ENCODE measurements around the gene ABR. TPM values are rescaled to one million over a fixed set of nuclear protein-coding genes. Genes with fewer than 3 reads are reported as not detected.
A peak's percentile ranks its signal among the peaks of the same experiment; 100 is the strongest.

Gene ABR
- total and polyA plus RNA-seq, 12 donors: 5.3 to 152 (median 105) TPM

GRCh38 chr17:1096215-1096614 is 83.6 kb downstream of the ABR start:
- DNase-seq: no peak
- WGBS, 4 donors: 56 to 72% (median 63%) methylated on average over 6 to 9 of the region's 9 CpGs
- Histone ChIP-seq H3K27me3 (no peaks in the 10 kb centered on the region), H3K27ac (peak overlapping the region in 4 of 5 donors; percentile 13 to 88 (median 60)), H3K36me3 (replicated peaks in 1 of 2) (peaks cover 0 to 18% of the 10 kb centered on the region in 2 donors), H3K4me1 (replicated peaks in 1 of 2) (peaks cover 0 to 5% of the 10 kb centered on the region in 2 donors), H3K4me3 (no peak overlapping the region), H3K9me3 (replicated peaks in 1 of 3) (no peaks in the 10 kb centered on the region)
- intact Hi-C loops (cut with DNase I): no loop called here
- TF ChIP-seq POLR2A (IDR thresholded peaks at IDR 0.05): no peak
- TF ChIP-seq, protein P1, sequence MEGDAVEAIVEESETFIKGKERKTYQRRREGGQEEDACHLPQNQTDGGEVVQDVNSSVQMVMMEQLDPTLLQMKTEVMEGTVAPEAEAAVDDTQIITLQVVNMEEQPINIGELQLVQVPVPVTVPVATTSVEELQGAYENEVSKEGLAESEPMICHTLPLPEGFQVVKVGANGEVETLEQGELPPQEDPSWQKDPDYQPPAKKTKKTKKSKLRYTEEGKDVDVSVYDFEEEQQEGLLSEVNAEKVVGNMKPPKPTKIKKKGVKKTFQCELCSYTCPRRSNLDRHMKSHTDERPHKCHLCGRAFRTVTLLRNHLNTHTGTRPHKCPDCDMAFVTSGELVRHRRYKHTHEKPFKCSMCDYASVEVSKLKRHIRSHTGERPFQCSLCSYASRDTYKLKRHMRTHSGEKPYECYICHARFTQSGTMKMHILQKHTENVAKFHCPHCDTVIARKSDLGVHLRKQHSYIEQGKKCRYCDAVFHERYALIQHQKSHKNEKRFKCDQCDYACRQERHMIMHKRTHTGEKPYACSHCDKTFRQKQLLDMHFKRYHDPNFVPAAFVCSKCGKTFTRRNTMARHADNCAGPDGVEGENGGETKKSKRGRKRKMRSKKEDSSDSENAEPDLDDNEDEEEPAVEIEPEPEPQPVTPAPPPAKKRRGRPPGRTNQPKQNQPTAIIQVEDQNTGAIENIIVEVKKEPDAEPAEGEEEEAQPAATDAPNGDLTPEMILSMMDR (IDR thresholded peaks at IDR 0.05): no peak

- Histone ChIP-seq H3K4me1 (replicated peaks in 1 of 2) (peaks cover 0 to 8% of the 10 kb centered on the region in 2 donors), H3K27me3 (no peaks in the 10 kb centered on the region), H3K4me3 (no peak overlapping the region), H3K9me3 (replicated peaks in 1 of 3) (no peaks in the 10 kb centered on the region), H3K27ac (peak overlapping the region in 4 of 5 donors; percentile 13 to 88 (median 60)), H3K36me3 (replicated peaks in 1 of 2) (peaks cover 0 to 22% of the 10 kb centered on the region in 2 donors)
- intact Hi-C loops (cut with DNase I): no loop called here
- no peak for DNase-seq
- no peak for TF ChIP-seq POLR2A (IDR thresholded peaks at IDR 0.05)
- TF ChIP-seq, protein P1 (IDR thresholded peaks at IDR 0.05): no peak
- WGBS, 4 donors: 75 to 83% (median 80%) methylated on average over 2 to 8 of the region's 8 CpGs
Measured at GRCh38 chr17:1095853-1096173, 84.0 kb downstream of the ABR start.

GRCh38 chr17:1095090-1095852 is 84.5 kb downstream of the ABR start:
- H3K9me3 ChIP-seq (replicated peaks in 1 of 3): no peaks in the 10 kb centered on the region
- TF ChIP-seq, protein P1 (IDR thresholded peaks at IDR 0.05): no peak
- TF ChIP-seq POLR2A (IDR thresholded peaks at IDR 0.05): no peak
- H3K36me3 ChIP-seq (replicated peaks in 1 of 2): peaks cover 0 to 20% of the 10 kb centered on the region in 2 donors
- H3K4me3 ChIP-seq: no peak overlapping the region
- intact Hi-C loops (cut with DNase I): no loop called here
- DNase-seq: peak in 4 of 7 donors; percentile 32 to 58 (median 49)
- H3K27me3 ChIP-seq: no peaks in the 10 kb centered on the region
- peak overlapping the region in 4 of 5 donors; percentile 13 to 88 (median 60) for H3K27ac ChIP-seq
- 56 to 89% (median 71%) methylated on average over 12 to 31 of the region's 31 CpGs for WGBS, 4 donors
- peaks cover 0 to 8% of the 10 kb centered on the region in 2 donors for H3K4me1 ChIP-seq (replicated peaks in 1 of 2)

DNA sequence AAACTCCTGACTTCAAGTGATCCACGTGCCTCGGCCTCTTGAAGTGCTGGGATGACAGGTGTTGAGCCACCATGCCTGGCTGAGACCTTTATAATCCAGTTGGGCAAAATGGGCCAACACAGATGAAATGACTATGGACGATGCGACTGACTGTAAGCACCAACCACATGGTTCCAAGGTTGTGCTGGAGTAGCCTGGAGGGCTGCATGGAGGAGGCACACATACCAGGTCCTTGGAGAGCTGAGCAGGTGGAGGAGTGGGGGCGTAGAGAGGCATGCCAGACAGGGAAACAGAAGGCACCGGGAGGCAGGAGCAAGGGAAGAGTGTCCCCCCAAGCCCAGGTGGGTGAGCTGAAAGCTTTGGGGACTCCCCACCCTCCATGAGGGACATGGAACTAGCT is 85.2 kb downstream of the ABR start:
- Histone ChIP-seq H3K27me3 (no peaks in the 10 kb centered on the region), H3K36me3 (replicated peaks in 1 of 2) (peaks cover 0 to 18% of the 10 kb centered on the region in 2 donors), H3K4me3 (no peak overlapping the region), H3K4me1 (replicated peaks in 1 of 2) (peaks cover 0 to 13% of the 10 kb centered on the region in 2 donors), H3K27ac (peak overlapping the region in 2 of 5 donors; percentile 82 to 88), H3K9me3 (replicated peaks in 1 of 3) (no peaks in the 10 kb centered on the region)
- intact Hi-C loops (cut with DNase I): no loop called here
- TF ChIP-seq, protein P1 (IDR thresholded peaks at IDR 0.05): no peak
- no peak for TF ChIP-seq POLR2A (IDR thresholded peaks at IDR 0.05)
- no peak for DNase-seq
- 88 to 96% (median 94%) methylated on average over 5 to 6 of the region's 6 CpGs for WGBS, 4 donors

All from adrenal gland (tissue), 12 donors.